T-helper 2 cell (primary cell): Measurements from ENCODE around the gene SRGAP1.
A peak's percentile ranks its signal among the peaks of the same experiment; 100 is the strongest.
"Not testable (repeated sequence)": the region's sequence is repeated elsewhere in the genome, so short reads cannot be mapped to it uniquely, and the experiment has no call there.

ENCODE experiments used
- DNase-seq, 5 experiments: peaks; one replicate each; pipeline versions ENCODE4 v3.0.0 to v3.0.0-alpha.2; 2012 to 2022

The SRGAP1 gene

GRCh38 chr12:63838411-63838810 is 6.1 kb upstream of the SRGAP1 start:
- DNase-seq = no peak

DNA sequence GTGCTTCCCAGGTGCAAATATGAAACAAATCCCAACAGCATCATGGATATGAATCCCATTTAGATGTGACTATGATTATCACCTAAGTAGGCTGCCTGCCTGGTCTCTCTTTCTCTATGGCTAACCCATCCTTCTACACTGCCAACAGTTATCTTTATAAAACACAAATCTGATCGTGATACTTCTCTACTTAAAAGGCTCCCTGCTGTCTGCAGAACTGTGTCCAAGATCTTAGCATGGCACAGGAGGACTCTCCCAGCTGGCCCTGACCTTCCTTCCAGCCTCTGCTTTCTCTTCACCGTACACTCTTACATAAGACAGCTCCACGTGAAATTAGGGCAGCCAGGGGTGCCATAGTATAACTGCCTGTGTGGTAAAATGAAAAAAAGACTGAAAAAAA is 3.5 kb upstream of the SRGAP1 start:
- DNase-seq = no peak

GRCh38 chr12:63841571-63841970 is 2.9 kb upstream of the SRGAP1 start:
- DNase-seq = no peak

DNA sequence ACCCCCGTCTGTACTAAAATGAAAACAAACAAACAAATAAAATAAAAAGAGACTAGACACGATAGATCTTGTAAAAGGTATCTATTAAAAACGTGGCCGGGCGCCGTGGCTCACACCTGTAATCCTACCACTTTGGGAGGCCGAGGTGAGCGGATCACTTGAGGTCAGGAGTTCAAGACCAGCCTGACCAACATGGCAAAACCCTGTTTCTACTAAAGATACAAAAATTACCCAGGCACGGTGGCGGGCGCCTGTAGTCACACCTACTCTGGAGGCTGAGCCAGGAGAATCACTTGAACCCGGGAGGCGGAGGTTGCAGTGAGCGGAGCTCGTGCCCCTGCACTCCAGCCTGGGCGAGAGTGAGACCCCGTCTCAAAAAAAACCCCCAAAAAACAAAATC is 1.8 kb upstream of the SRGAP1 start:
- DNase-seq = not testable (repeated sequence)

DNA sequence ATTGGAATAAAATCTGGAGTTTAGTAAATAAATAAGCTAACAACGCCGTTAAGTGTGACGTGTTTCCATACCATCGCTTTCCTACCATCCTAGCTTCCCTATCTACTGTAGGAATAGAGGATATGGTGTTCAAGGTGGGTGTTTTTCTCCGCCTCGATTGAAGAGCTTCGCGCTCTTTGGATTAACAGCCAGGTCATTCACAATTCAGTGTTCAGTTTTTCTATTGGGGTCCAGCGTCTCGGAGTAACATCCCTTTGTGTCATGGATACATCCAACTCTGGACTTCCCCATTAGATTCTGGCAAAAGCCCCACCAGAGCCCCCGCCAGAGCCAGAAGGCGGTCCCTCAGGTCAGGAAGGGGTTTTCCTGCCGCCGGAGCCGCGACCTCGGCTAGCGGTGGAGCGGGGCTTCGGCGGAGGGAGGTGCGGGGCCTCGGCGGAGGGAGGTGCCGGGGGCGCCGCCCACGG is 1.2 kb upstream of the SRGAP1 start:
- DNase-seq = peak in 1 of 5 experiments; percentile 6

- peak; percentile 35 to 87 (median 68) for DNase-seq
Measured at GRCh38 chr12:63843721-63844390, 644 bp upstream of the SRGAP1 start.

DNA sequence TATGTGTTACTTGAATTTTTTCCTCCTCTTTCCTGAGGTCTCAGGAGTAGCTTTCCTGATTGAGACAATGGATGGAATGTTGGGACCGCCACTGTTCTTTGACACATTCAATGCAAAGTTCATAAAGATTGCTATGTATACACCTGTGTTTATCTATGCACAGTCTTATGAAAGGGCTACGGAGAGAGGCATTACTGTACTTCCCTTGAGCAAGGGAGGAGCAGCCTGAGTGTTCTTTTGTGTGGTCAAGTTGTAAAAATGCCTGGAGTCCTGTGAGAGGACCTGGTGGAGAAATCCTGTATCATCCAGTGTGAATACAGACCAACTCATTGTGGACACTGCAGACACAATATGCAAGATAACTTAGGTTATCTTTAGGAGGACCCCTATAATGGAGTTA is 1.2 kb downstream of the SRGAP1 start:
- no peak for DNase-seq

GRCh38 chr12:63846238-63846967 is 1.9 kb downstream of the SRGAP1 start:
- no peak for DNase-seq

GRCh38 chr12:63848450-63848849 is 4.0 kb downstream of the SRGAP1 start:
- DNase-seq = peak in 1 of 5 experiments; percentile 15

- no peak for DNase-seq
Measured at GRCh38 chr12:63849106-63849620, 4.7 kb downstream of the SRGAP1 start.

DNA sequence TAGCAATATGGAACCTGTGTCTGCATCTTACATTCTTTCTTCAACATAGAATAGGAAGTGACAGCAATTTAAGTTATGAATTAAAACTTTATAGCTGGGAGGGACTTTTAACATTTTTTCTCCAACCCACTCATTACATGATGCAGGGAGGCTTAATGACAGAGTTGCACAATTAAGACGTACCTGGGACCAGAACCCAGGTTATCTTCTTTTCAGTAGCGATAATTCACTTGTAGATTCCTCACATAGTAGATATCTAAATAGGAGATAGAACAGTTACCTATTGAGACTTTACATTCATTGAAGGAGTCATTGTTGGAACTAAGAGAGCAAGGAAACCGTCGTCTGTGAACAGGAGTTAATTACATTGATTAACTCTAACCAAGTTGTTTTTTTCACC is 5.1 kb downstream of the SRGAP1 start:
- DNase-seq = no peak

GRCh38 chr12:63853978-63854377 is 9.5 kb downstream of the SRGAP1 start:
- DNase-seq = no peak

DNA sequence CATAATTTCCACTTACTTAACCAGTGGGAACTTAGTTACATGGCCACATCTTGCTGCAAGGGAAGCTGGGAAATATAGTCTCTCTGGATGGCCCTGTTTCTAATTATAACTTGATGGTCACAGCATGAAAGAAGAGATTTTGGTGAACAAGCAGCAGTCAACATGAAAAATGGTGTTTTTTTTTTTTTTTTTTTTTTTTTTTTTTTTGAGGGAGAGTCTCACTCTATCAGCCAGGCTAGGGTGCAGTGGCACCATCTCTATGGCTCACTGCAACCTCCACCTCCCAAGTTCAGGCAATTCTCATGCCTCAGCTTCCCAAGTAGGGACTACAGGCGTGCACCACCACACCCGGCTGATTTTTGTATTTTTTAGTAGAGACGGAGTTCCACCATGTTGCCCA is 10.8 kb downstream of the SRGAP1 start:
- no peak for DNase-seq

DNA sequence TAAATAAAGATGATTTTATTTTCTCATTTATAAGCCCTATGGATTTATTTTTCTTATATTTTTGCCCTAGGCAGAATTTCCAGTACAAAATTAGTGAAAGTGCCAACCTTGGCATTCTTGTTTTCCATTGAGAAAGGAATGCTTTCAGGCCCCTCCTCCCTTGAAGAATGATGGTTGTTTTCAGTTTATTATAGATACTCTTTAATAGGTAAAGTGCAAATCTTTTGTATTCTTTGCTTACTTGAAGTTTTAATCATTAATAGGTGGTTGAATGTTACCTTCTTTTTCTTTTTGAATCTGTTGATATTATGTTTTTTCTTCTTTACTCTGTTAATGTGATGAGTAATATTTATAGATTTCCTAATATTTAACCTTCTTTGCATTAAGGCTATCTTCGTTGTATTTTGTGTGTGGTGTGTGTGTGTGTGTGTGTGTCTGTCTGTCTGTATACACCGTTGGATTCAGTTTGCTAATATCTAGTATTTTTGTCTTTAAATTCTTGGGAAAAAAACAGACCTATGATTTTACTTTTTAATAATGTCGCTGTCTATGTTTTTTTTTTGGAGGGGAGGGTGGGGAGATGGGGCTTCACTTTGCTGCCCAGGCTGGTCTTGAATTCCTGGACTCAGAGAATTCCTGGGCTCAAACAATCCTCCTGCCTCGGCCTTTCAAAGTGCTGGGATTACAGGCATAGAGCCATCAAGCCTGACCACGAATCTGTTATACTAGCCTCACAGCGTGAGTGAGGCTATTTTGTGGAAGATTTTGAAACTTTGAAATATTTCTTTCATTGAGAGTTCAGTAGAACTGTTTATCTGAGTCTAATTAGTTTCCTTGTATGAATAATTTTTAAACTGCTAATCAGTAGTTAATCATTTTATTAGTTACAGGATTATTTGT is 13.5 kb downstream of the SRGAP1 start:
- DNase-seq = no peak

- not testable (repeated sequence) for DNase-seq
Measured at GRCh38 chr12:63859880-63860279, 15.4 kb downstream of the SRGAP1 start.

GRCh38 chr12:63862187-63862968 is 17.9 kb downstream of the SRGAP1 start:
- no peak for DNase-seq

- no peak for DNase-seq
Measured at GRCh38 chr12:63862969-63863230, 18.4 kb downstream of the SRGAP1 start.

GRCh38 chr12:63863658-63864453 is 19.4 kb downstream of the SRGAP1 start:
- no peak for DNase-seq

DNA sequence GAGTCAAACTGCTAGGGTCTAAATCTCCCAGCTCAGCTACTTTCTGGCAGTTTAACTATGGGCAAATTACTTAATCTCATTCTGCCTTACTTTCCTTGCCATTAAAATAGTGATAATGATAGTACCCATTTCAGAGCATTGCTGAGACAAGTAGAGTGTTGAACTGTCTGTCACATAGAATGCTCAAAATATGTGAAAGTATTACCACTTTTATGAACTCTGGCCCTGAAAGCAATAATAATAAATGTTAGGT is 19.9 kb downstream of the SRGAP1 start:
- DNase-seq = no peak

DNA sequence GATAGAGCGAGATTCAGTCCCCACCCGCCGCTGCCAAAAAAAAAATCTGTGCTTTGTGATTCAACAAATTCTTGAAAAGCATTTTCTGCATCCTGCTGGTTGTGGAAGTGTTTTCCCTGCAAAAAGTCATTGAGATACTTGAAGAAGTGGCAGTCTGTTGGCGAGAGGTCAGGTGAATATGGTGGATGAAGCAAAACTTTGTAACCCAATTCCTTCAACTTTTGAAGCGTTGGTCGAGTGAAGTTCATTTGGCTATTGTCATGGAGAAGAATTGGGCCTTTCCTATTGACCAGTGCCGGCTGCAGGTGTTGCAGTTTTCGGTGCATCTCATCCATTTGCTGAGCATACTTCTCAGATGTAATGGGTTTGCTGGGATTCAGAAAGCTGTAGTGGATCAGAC is 20.9 kb downstream of the SRGAP1 start:
- DNase-seq = no peak

GRCh38 chr12:63867053-63867452 is 22.6 kb downstream of the SRGAP1 start:
- no peak for DNase-seq

- DNase-seq = no peak
Measured at GRCh38 chr12:63869656-63870055, 25.2 kb downstream of the SRGAP1 start.
